Endometrium (tissue), 2 donors: ENCODE data around the gene PRKCE.

Experiments used
- FAIRE-seq: peaks from 2 replicates; lab custom pipeline; 2012; peaks lifted over from hg19 to GRCh38; lab: Jason Lieb, UNC
- donor health status: control.
- donor health status: control.

Gene PRKCE

DNA sequence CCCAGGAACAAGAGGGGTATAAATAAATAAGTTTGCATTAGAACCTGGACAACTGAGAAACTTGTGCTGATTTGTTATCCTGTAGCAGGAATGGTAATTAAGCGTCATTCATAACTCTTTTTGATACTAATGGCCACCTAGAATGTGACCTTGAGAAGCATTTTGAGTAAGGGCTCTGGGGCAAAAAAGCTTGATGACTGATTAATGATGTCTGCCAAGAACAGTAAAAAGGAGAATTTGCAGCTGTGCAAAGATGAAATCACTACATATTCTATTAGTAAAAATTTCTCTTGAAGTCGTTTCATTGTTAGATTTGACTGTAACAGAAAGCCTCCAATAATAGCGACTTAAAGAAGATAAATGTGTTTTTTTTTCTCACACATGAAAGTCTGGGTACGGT, 157.7 kb downstream of the PRKCE start:
- FAIRE-seq: no peak

DNA sequence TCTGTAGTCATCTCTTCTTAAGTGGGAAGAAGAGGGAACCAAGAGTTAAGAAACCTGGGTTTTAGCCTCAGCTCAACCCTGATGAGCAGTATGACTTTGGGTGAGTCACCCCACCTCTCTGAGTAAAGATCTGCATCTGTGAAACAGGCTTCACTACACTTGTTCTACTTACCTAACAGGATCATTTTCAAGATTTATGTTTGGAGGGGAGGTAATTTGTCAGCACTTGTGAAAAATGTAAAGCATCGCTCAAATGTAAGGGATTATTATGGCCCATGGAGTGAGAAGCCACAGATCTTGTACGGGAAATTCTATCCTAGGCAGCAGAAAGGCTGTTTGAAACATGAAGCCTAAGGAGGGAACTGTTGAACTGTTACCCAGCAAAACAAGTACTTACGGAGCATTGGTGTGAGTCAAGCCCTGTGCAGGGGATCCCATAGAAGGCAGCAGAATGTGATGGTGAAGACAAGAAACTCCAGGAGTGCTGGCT, 160.6 kb downstream of the PRKCE start:
- no peak for FAIRE-seq

DNA sequence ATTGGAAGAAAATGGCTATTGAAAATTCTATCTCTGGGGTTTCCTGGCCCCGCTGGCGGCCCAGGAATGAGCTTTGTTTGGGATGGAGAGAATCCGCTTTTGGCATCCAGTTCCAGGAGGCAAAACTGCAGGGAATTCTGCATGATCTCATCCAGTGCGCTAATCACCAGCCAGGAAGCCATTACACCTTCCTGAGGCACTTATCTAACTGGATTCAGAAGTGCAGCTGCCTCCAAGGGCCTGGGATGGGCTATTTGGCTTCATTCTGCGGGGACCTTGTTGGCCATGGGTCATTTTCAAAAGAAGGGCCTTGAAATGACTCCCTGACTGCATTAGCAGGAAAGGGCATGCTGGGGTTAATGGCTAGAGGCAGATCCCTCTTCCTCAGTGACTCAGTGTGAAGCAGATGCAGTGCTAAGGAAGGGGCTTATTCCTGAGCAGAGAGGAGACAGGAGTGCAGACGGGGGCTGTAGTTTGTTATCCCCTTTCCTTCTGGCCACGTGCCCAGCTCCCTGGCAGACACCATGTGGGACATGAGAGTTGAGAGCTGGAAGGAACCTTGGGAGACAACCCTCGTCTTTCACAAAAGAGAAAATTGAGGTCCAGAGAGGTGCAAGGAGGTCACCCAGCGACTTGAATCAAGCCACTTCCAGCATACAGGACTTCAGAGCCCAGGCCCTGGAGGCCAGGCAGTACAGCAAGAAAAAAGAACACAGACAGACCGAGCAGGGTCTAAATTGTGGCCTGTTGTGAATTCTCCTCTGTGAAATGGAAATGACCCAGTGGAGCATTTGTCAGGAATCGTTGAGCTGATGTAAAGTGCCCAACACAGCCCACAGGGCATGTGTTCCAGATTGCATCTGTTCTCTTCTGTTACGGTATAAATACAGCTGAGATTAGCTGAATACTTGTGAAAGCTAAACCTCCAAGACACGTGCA, 161.8 kb downstream of the PRKCE start:
- no peak for FAIRE-seq

DNA sequence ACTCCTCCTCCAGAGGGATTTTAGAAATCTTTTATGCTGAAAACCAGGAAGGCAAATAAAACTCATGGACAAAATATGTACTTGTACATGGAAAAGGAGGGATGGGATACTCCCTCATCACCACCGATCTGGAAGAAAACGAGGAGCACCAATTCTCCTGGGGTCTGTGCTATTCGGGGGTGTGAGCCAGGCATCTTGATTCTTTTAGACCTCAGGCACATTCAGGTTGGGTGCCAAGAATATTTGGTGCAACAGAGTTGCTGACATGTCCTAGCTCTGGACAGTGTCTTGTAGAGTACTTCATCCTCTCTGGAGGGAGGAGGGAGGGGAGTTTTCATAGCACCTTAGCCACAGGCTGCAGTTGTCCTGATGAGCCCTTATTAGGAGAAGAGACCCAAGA, 163.0 kb downstream of the PRKCE start:
- FAIRE-seq: no peak

DNA sequence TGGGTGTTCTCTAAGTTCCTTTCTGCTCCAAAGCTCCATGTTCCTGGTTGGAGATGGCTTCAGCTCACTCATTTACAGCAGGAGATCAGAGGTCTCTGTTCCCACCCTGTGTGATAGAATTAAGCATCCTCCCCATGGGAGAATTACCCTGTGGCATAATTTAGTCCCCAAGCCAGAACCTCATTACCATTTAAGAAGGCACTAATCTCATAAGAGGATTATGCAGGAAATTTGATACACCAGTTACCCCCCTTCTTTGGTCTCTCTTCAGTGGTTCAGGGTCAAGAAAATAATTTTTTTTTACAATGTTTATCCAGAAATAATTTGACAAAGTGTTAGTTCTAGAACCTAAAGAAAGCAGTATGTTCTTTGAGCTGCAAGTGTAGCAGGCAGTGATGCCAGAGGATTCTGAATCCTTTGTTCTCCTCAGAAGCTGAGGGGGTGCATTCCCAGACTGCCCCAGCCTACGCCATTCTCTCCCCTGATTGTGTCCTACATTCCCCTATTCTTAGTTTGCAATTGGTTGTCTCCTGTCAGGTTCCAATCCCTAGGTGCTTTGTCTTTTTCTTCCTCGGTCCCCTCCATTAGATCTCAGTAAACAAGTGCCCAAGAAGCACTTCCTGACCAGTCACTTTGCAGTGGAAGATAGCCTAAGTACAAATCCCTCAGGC, 163.6 kb downstream of the PRKCE start:
- FAIRE-seq: no peak

DNA sequence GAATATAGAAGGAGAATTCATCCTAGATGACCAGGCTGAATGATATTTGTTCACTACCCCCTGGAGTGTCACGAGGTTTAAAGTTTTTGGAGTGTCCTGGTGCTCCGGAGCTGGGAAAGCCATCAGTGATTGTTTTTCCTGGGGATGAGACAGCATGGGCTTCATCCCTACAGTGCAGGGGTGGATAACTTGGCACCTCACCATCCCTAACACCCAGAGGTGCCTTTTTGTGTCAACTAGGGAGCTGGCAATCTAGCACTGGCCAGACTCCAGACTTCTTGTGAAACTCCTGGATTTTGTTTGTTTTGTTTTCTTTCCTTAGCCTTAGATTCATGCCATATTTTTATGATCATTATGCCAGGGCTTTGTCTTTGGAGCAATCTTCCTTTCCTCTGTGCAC, 164.8 kb downstream of the PRKCE start:
- no peak for FAIRE-seq

DNA sequence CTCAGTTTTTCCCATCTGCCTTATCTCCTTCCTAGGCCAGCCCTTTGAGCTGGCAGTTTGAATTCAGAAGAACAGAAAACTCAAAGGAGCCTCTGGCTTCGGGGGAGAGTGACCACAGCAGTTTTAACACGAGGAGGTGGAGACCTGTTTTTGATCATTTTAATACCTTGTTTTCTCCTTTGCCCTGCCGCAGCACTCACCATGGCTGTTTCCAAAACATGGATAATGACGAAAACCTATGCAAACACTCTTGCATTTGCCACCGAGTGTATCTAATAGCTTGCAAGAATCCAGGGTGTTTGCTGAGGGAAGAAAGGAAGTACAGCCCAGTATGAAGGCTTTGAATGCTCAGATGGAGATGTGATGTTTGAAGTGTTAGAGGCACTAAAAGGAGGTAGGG, 167.1 kb downstream of the PRKCE start:
- no peak for FAIRE-seq

DNA sequence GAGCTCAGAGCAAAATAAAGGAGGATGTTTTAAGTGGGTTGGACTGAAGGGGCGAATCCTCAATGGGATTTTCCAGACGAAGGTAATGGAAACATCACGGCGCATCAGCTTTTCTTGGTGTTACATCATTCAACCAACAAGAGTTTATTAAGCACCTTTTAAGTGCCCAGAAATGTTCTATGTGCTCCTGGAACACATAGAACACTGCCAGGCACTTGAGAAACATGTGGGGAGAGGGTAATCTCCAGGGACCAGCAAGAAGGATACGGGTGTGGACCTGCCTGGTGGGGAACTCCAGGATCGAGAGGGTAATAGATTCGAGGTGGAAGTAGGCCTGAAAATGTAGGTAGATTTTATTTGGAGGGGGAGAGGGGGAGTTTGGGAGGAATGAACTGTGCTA, 168.6 kb downstream of the PRKCE start:
- no peak for FAIRE-seq

DNA sequence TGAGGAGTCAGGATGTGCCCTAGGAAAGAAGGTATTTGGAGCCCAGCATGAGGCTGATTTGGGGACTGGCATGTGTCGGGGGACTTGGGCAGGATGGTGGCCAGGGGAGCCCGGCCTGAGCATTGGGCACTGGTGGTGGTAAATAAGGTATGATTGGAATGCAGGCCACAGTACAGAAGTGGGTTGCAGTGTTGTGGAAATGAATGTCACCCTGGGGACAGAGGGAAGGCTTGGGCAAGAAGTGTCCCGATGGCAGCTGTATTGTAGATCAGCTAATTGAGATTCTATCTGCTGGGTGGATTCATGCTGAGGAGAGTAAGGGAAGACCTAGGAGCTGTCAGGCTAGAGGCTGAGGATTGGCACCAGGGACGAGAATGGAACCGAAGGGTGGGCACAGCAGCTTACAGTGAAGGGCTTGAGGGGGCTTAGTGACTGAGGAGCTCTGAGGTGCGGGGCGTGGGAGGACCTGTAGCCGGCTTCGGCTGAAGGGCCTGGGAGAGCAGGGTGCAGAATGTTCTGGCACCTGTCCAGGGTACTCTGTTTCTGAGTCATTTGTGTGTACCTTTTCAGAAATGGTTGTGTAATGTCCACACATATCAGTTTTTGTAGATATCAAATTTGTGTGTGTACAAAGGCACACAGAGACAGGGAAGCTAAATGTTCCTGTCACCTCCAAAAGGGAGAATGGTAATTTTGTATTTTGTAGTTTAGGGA, 170.2 kb downstream of the PRKCE start:
- no peak for FAIRE-seq

DNA sequence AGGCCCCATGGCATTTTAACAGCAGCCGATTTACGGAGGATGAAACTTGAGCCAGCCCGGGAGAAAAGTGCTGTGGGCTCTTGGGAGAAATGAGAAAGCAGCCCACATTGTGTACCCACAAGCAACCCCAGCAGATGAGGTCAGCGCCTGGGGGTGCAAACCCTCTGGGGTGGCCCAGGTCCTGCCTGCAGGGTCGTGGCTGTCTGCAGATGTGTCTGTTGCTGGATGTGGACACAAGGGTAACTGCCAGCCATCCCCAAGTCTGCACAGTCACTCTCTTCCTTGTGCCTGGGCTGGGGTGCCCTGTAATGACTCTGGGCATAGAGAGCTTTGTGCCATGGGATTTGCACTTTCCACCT, 170.8 kb downstream of the PRKCE start:
- FAIRE-seq: no peak

DNA sequence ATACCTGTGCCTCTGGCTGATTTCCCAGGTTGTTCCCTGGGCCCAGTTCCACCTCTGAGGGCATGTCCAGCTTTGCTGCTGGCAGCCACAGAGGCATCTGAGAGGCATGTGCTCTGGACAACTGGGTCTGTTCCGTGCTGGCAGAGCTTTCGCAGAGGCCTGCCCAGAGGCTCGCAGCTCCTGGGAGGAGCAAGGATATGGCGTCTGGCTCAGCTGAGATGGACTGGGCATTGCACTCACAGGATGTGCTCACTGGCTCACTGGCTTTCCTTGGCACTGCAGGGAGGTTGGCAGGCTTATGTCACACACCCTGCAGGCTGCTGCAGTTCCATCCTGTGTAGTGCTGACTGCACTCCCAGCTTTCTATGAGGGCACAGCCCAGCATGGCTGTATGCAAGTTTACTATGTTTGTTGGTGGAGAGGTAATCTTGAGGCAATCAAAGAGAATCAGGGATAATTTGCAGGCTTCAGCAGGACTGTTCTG, 172.3 kb downstream of the PRKCE start:
- FAIRE-seq: no peak

DNA sequence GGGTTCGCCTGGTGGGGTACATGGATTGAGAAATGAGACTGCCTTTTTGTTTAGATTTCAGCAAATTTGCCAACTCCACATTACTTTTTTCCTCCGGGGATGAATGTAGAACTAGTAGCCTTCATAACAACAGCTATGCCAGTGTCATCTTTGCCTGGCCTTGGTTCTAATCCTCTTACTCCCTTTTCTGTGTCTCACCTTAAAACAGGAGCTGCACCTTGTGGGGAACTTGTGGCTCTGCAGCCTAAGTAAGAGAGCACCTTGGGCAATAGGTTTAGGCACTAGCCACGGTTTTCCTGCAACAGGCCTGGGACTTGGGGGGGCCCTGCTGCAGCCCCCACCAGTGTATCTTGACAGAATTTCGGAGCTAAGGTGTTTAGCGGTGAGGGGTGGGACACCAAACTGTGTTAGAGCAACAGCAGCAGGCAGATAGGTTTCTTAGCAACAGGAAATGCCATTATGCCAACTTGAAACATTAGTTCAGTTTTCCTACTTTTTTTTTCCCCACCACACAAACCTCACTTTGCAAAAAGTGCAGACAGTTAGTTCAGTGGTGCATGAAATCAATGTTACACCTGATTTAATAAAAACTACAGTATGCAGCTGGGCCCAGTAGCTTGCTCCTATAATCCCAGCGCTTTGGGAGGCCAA, 173.7 kb downstream of the PRKCE start:
- no peak for FAIRE-seq

DNA sequence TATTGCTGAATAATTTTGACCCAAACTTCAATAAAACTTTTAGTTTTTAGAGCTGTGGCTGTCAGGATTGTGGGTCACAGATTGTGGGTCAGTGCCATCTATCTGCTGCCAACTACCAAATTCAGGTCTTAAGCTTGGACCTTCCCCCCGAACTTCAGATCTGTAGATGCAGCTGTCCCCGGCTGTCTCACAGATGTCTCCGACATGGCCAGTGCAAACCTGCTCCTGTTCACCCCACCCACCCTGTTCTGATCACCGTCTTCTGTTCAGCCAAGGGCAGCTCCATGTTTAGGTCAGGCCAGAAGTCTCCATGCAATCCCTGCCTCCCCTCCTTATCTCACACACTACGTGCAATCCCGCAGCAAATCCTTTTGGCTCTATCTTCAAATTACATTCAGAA, 175.0 kb downstream of the PRKCE start:
- no peak for FAIRE-seq

DNA sequence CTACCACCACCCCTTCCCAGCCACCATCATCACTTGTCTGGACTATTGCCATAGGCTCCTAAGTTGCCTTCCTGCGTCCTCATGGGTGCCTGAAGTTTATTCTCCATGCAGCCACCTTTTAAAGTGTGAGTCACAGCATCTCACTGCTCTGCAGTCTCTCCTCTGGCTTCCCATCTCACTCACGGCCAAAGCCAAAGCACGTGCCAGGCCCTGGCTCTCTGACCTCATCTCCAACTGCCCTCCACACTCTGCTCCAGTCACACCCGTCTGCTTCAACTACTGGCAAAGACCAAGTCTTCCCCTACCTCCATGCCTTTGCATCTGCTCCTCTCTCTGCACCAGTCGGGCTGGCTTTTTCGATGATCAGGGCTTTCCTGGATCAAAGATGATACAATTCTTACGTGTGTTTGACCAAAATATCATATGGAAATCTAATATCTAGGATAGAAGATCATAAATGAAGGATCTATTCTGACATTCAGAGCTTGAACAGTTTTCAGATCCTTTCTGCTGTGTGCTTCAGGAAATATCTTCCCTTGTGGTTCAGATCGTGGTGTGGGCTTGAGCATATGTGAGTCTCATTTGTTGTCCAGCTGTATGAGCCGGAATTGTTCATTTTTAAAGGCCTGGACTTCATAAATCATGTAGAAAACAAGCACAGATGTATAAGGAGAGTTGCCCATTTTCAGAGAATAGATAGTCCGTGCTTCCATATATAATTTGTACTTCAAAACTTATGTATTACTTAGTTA, 175.6 kb downstream of the PRKCE start:
- FAIRE-seq: no peak

DNA sequence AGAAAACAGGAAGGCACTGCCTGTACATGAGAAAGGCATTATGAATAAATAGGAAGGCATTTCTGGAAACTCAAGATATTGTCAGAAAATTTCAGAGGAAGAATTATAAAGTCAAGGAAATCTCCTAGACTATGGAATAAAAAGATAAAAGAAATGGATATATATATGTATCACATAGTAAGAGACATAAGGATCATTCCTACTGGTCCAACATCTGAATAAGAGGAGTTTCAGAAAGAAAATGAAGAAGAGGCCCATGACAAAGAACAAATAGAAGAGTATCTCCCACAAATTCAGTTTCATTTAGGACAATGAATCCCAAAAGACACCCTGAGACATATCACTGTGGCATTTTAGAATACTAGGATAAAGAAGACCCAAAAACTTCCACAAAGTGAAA, 178.8 kb downstream of the PRKCE start:
- FAIRE-seq: no peak

DNA sequence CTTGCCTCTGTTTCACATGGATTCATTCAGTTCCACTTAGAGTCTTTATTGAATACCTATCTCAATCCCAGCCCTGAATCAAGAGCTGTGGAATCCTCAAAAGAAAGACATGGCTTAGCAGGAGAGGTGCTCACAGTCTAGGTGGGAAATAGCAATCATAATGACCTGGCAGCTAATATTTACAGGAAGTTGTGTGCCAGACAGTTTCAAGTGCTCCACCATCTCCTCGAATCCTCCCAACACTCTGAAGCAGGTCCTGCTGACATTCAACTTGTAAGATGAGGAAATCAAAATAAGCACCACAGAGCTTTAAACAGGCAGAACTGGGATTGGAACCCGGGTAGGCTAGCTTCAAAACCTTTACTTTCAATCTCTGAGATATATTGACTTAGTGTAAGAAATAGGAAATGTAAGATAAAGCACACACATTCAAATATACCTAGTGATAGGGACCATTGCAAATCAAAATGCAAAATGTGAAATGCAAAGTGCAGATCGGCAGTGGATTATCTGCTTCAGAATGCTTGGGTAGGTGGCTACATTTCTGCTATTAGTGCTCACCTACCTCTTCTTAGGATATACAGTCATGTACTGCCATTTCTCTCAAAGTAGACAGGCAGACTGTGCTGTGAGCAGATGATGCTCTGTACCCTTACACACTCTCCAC, 182.0 kb downstream of the PRKCE start:
- no peak for FAIRE-seq

DNA sequence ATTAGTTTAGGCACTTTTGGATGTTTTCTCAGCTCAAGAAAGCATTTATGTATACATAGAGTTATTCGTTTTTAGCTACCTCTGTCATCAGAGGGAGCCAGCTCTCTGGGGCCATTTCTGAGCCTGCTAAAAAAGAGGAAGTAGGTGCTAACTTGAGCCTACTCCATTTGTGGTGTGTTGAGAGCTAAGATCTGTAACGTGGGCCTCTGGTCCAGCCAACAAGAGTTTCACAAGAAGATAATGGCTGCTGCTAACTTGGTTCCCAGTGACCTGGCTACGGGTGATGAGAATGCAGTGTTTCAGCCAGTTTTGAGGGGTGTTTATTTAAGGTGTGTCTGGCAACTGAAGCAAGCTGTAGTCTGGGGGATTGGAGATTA, 182.5 kb downstream of the PRKCE start:
- no peak for FAIRE-seq

DNA sequence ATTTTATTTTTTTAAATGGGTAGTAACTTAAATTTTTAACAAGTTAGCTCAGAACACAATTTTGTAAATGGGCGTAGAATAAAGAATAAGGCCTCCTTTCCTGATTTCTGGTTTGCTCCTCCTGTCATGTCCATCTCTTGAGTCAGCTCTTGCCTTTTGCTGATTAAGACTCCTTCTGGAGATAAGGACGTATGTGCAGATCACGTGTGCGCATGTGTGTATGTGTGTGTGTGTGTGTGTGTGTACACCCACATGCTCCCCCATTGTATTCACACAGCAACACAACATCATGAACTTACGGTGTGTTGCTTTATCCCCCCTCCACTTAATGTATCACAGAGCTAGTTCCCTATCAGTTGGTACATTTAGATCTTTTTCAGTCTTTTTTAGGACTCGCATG, 182.9 kb downstream of the PRKCE start:
- no peak for FAIRE-seq

DNA sequence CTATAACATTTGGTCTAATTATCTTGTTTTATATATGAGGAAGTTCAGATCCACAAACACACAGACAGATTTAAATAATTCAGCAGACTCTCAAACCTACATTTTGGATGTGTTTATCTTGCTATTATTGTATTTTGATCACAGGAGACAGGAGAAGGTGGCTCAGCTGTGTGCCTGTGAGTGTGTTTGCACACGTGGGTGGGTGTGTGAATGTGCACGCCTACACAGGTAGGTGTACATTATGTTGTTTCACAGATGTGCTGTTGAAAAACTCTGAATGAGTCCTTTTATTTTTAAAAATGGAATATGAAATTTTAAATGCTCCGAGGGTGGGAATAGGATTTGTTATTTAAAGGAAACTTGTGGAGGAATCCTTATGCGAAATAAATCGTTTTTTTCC, 183.4 kb downstream of the PRKCE start:
- FAIRE-seq: no peak

DNA sequence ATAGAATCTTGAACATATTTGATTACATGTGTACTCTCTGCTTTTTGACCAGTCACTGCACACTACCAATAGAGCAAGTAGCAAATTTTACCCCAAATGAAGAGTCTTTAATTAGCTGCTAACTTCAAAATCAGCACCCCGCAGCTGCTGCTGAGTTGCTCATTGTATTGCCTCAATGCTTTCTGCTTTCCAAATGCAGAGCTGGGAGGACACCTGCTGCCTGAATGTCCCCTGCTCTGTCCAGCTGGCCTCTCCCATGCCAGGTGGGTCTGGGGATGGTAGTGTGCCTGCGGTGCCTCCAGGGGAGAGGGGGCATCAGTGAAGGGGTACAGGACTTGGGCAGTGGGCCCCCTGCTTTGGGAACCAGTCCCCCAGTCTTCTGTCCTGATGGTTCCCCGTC, 184.8 kb downstream of the PRKCE start:
- no peak for FAIRE-seq

DNA sequence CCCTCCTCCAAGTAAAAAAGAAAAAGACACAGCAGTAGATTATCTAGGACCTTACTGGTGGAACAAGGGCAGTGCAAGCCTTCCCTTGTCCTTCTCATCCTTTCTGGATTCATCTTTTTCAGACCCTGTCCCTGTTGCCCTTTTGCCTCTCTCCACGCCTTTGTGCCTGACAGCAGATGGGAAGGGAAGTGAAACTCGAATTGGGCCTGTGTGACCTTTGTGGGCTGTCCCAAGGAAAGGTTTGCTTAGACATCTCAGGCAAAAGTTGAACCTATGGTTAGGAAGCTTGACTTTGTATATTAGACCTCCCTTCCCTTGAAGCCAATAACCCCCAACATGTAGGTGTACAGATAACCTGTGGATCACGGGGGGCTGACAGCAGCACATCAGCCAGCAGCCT, 185.3 kb downstream of the PRKCE start:
- FAIRE-seq: no peak
